ENCODE data around the gene SPDL1.

DNA sequence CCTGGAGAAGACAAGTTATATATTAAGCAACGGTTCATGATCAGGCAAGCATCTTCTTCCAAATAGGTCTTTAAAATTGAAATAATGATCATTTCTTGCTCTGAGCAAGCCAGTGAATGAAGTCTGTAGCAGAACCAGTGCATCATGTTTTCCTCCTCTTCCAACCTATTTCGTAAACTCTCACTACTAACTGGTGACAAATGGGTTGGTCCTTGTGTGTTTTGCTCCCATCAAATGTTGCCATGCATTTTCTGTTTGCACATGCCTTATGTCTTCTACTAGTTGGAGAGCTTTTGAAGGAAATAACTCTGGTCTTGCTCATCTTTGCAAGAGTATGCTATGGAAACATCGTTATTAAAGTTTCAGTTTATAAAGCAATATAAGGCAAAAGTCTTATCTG, 37.2 kb upstream of the SPDL1 start:
- TF ChIP-seq EZH2phosphoT487 (conservative IDR thresholded peaks at IDR 0.05; ENCODE audit: low read length) (no peak), CTCF (IDR thresholded peaks at IDR 0.05; ENCODE audit: insufficient read depth, low read length, poor library complexity, severe bottlenecking) (no peak)

Measured in SU-DHL-6 (cell line).